ENCODE results near the gene MS4A12.

Gene MS4A12

GRCh38 chr11:60485987-60486386 is 6.6 kb upstream of the MS4A12 start:
- in situ Hi-C loops (cut with HindIII; ENCODE audit: low pct_ligation_motif_present, low sequenced_read_pairs): no loop called here
- DNase-seq: no peak
- Histone ChIP-seq H3K27me3 (replicated peaks) (no peaks in the 10 kb centered on the region), H3K27ac (no peak overlapping the region), H3K36me3 (replicated peaks) (no peaks in the 10 kb centered on the region), H3K4me3 (ENCODE audit: low read depth, low read length) (no peak overlapping the region)
- TF ChIP-seq CTCF (IDR thresholded peaks at IDR 0.05; ENCODE audit: low read depth, low read length, missing control alignments): peak; percentile 20

- no peaks in the 10 kb centered on the region for H3K36me3 ChIP-seq (replicated peaks)
- in situ Hi-C loops (cut with HindIII; ENCODE audit: low pct_ligation_motif_present, low sequenced_read_pairs): no loop called here
- H3K4me3 ChIP-seq (ENCODE audit: low read depth, low read length): no peak overlapping the region
- no peak for DNase-seq
- no peak for TF ChIP-seq CTCF (IDR thresholded peaks at IDR 0.05; ENCODE audit: low read depth, low read length, missing control alignments)
- no peaks in the 10 kb centered on the region for H3K27me3 ChIP-seq (replicated peaks)
- H3K27ac ChIP-seq: no peak overlapping the region
These were observed 876 bp downstream of the MS4A12 start for GRCh38 chr11:60493454-60493853.

GRCh38 chr11:60498399-60498798 is 5.8 kb downstream of the MS4A12 start:
- in situ Hi-C loops (cut with HindIII; ENCODE audit: low pct_ligation_motif_present, low sequenced_read_pairs): no loop called here
- H3K27ac ChIP-seq: no peak overlapping the region
- DNase-seq: no peak

GRCh38 chr11:60498853-60499252 is 6.3 kb downstream of the MS4A12 start:
- Histone ChIP-seq H3K27ac (no peak overlapping the region), H3K27me3 (replicated peaks) (no peaks in the 10 kb centered on the region), H3K4me3 (ENCODE audit: low read depth, low read length) (no peak overlapping the region), H3K36me3 (replicated peaks) (no peaks in the 10 kb centered on the region)
- no peak for DNase-seq
- in situ Hi-C loops (cut with HindIII; ENCODE audit: low pct_ligation_motif_present, low sequenced_read_pairs): no loop called here
- TF ChIP-seq CTCF (IDR thresholded peaks at IDR 0.05; ENCODE audit: low read depth, low read length, missing control alignments): no peak

More at GRCh38 chr11:60498399-60498798, 5.8 kb downstream of the MS4A12 start:
- H3K27me3 ChIP-seq (replicated peaks): no peaks in the 10 kb centered on the region
- H3K4me3 ChIP-seq (ENCODE audit: low read depth, low read length): no peak overlapping the region
- H3K36me3 ChIP-seq (replicated peaks): no peaks in the 10 kb centered on the region
- TF ChIP-seq CTCF (IDR thresholded peaks at IDR 0.05; ENCODE audit: low read depth, low read length, missing control alignments): no peak

GRCh38 chr11:60500276-60500910 is 7.8 kb downstream of the MS4A12 start:
- no peak overlapping the region for H3K4me3 ChIP-seq (ENCODE audit: low read depth, low read length)
- DNase-seq: peak; percentile 32
- no peaks in the 10 kb centered on the region for H3K36me3 ChIP-seq (replicated peaks)
- TF ChIP-seq CTCF (IDR thresholded peaks at IDR 0.05; ENCODE audit: low read depth, low read length, missing control alignments): no peak
- no peak overlapping the region for H3K27ac ChIP-seq
- no peaks in the 10 kb centered on the region for H3K27me3 ChIP-seq (replicated peaks)
- in situ Hi-C loops (cut with HindIII; ENCODE audit: low pct_ligation_motif_present, low sequenced_read_pairs): no loop called here

- no peaks in the 10 kb centered on the region for H3K36me3 ChIP-seq (replicated peaks)
- no peak for DNase-seq
- in situ Hi-C loops (cut with HindIII; ENCODE audit: low pct_ligation_motif_present, low sequenced_read_pairs): no loop called here
- H3K4me3 ChIP-seq (ENCODE audit: low read depth, low read length): no peak overlapping the region
- H3K27ac ChIP-seq: no peak overlapping the region
- TF ChIP-seq CTCF (IDR thresholded peaks at IDR 0.05; ENCODE audit: low read depth, low read length, missing control alignments): no peak
- no peaks in the 10 kb centered on the region for H3K27me3 ChIP-seq (replicated peaks)
These were observed 9.7 kb downstream of the MS4A12 start for GRCh38 chr11:60502221-60502775.
